Smooth muscle cell (in vitro differentiated cells): ENCODE results near the gene ENPP3. TPM values are rescaled to one million over a fixed set of nuclear protein-coding genes. Genes with fewer than 3 reads are reported as not detected.

Source experiments
- DNase-seq: peaks from one replicate; lab custom pipeline; 2025; ENCODE audit not compliant: unreplicated experiment; lab: John Stamatoyannopoulos, UW
- H2AFZ ChIP-seq: fragments of 200-600 bp; sonication (generic); 2 replicates; pipeline ENCODE4 v1.6.0; 2016; ENCODE audit warnings: antibody characterized with exemption, low read depth, mild to moderate bottlenecking
- H3F3A ChIP-seq: fragments of 200-600 bp; sonication (generic); 2 replicates; pipeline ENCODE4 v1.6.0; 2017; ENCODE audit warnings: antibody characterized with exemption, low read depth
- H3K27ac ChIP-seq: fragments of 200-600 bp; sonication (generic); 2 replicates; pipeline ENCODE4 v1.5.1; 2016; ENCODE audit warnings: low read depth, mild to moderate bottlenecking
- H3K27me3 ChIP-seq: fragments of 200-600 bp; sonication (generic); 2 replicates; pipeline ENCODE4 v1.6.1; 2016; ENCODE audit warnings: low read depth, mild to moderate bottlenecking
- H3K36me3 ChIP-seq: fragments of 200-600 bp; sonication (generic); 2 replicates; pipeline ENCODE4 v1.5.1; 2016; ENCODE audit warnings: low read depth
- H3K4me1 ChIP-seq: fragments of 200-600 bp; sonication (generic); 2 replicates; pipeline ENCODE4 v1.5.1; 2016; ENCODE audit warnings: low read depth
- H3K4me2 ChIP-seq: fragments of 200-600 bp; sonication (generic); 2 replicates; pipeline ENCODE4 v1.6.0; 2016; ENCODE audit warnings: mild to moderate bottlenecking
- H3K4me3 ChIP-seq: fragments of 200-600 bp; sonication (generic); 2 replicates; pipeline ENCODE4 v1.5.1; 2016; ENCODE audit warnings: mild to moderate bottlenecking
- H3K79me2 ChIP-seq: fragments of 200-600 bp; sonication (generic); 2 replicates; pipeline ENCODE4 v1.6.0; 2016; ENCODE audit warnings: low read depth, mild to moderate bottlenecking
- H3K9ac ChIP-seq: fragments of 200-600 bp; sonication (generic); 2 replicates; pipeline ENCODE4 v1.6.0; 2016; ENCODE audit warnings: low read depth
- H3K9me3 ChIP-seq: fragments of 200-600 bp; sonication (generic); replicated peaks from 2 replicates; pipeline ENCODE4 v1.5.1; 2016; ENCODE audit warnings: low read depth
- H4K20me1 ChIP-seq: fragments of 200-600 bp; sonication (generic); 2 replicates; pipeline ENCODE4 v1.6.0; 2016; ENCODE audit warnings: low read depth
- WGBS: methylation state at CpG from one replicate; pipeline ENCODE4 v1.1.7; 2016; ENCODE audit warnings: low lambda C conversion rate; 5-methylcytosine and 5-hydroxymethylcytosine counted together
- polyA plus RNA-seq: library from polyadenylated mRNA; unstranded; fragments of >200 nt; fragmentation: Nextera tagmentation; extraction: Ambion mirVana; gene quantifications from 2 replicates; pipeline ENCODE4 v1.2.1, GENCODE V29; 2016
- total RNA-seq: library from RNA; depleted of rRNA; stranded (reverse); fragments of >200 nt; gene quantifications from 2 replicates; pipeline ENCODE4 v1.2.3, GENCODE V29; 2014
- TF ChIP-seq, protein P1 (sequence below): fragments of 200-600 bp; sonication (generic); IDR thresholded peaks from 2 replicates; pipeline ENCODE4 v1.5.1; 2017; ENCODE audit warnings: borderline replicate concordance, mild to moderate bottlenecking, antibody characterized with exemption; ENCODE audit not compliant: insufficient read depth, poor library complexity, severe bottlenecking

ENPP3 gene
- total and polyA plus RNA-seq, 2 experiments from 2014 or later = 0.16 to 0.18 TPM

DNA sequence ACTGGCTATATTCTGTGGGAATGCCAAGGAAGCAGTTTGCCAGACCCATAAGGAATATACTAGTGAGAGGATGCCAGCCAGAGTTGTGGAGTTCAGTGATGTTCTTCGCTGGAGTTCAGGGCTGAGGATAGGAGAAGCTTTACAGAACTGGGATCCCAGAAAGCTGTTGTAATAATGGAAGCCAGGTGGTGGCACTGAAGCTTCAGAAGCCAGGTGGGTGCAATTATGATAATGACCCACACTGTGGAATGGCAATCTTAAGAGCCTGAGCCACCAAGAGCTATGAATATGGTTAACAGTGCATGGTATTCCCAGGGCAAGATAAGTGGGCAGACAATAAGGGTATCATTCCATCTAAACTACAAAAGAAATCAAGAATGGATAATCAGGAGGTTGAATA, 145.7 kb downstream of the ENPP3 start:
- H3K9me3 ChIP-seq = no peaks in the 10 kb centered on the region
- no peaks in the 10 kb centered on the region for H3K27me3 ChIP-seq
- peaks cover 3% of the 10 kb centered on the region for H3K4me1 ChIP-seq
- no peak for DNase-seq
- H3K4me3 ChIP-seq = no peak overlapping the region
- peaks cover 8% of the 10 kb centered on the region for H3F3A ChIP-seq
- no peak overlapping the region for H2AFZ ChIP-seq
- H3K79me2 ChIP-seq = no peaks in the 10 kb centered on the region
- TF ChIP-seq, protein P1, sequence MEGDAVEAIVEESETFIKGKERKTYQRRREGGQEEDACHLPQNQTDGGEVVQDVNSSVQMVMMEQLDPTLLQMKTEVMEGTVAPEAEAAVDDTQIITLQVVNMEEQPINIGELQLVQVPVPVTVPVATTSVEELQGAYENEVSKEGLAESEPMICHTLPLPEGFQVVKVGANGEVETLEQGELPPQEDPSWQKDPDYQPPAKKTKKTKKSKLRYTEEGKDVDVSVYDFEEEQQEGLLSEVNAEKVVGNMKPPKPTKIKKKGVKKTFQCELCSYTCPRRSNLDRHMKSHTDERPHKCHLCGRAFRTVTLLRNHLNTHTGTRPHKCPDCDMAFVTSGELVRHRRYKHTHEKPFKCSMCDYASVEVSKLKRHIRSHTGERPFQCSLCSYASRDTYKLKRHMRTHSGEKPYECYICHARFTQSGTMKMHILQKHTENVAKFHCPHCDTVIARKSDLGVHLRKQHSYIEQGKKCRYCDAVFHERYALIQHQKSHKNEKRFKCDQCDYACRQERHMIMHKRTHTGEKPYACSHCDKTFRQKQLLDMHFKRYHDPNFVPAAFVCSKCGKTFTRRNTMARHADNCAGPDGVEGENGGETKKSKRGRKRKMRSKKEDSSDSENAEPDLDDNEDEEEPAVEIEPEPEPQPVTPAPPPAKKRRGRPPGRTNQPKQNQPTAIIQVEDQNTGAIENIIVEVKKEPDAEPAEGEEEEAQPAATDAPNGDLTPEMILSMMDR = no peak
- no peak overlapping the region for H3K4me2 ChIP-seq
- H3K36me3 ChIP-seq = no peaks in the 10 kb centered on the region
- no peaks in the 10 kb centered on the region for H4K20me1 ChIP-seq
- WGBS = 84% methylated on average over 1 of the region's 1 CpG
- no peak overlapping the region for H3K27ac ChIP-seq
- H3K9ac ChIP-seq = no peak overlapping the region

DNA sequence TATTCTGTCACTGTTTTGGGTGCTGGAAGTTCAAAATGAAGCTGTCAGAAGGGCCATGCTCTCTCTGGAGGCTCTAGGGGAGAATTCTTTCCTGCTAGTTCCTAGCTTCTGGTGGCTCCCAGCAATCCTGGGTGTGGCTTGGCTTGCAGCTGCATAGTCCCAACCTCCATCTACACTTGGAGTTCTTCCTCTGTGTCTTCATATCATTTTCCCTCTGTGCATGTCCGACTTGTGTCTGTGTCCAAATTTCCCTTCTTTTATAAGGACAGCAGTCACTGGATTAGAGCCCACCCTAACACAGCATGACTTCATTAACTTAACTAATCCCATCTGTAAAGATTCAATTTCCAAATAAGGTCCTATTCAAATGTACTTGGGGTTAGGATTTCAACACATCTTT, 147.5 kb downstream of the ENPP3 start:
- TF ChIP-seq, protein P1 = no peak
- no peak overlapping the region for H3K4me3 ChIP-seq
- H4K20me1 ChIP-seq = no peaks in the 10 kb centered on the region
- no peak overlapping the region for H2AFZ ChIP-seq
- no peak for DNase-seq
- peaks cover 14% of the 10 kb centered on the region for H3K4me1 ChIP-seq
- 60% methylated on average over 1 of the region's 1 CpG for WGBS
- H3K4me2 ChIP-seq = no peak overlapping the region
- peaks cover 8% of the 10 kb centered on the region for H3F3A ChIP-seq
- no peaks in the 10 kb centered on the region for H3K36me3 ChIP-seq
- no peaks in the 10 kb centered on the region for H3K27me3 ChIP-seq
- no peak overlapping the region for H3K27ac ChIP-seq
- no peak overlapping the region for H3K9ac ChIP-seq
- H3K9me3 ChIP-seq = no peaks in the 10 kb centered on the region
- no peaks in the 10 kb centered on the region for H3K79me2 ChIP-seq

DNA sequence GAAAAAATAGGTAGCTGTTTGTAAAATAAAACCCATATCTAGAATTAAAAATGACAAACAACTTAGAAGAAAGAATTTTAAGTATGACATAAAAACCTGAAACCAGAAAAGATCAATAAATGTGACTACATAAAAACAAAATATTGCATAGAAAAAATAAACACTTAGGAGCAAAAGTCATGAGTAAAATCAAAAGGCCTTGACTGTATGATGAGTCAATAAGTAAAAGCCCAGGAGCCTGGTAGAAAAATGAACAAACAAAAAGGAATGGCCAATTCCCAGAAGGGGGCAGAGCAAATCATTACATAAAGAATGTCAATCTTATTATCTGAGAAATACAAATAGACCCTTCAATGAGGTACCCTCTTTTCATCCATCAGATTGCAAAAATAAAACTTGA, 150.0 kb downstream of the ENPP3 start:
- Histone ChIP-seq H3K36me3 (no peaks in the 10 kb centered on the region), H3K4me2 (peak overlapping the region; percentile 72), H3K27ac (peak overlapping the region; percentile 91), H3K27me3 (no peaks in the 10 kb centered on the region), H3K4me1 (peaks cover 24% of the 10 kb centered on the region), H3K9me3 (no peaks in the 10 kb centered on the region), H3F3A (peaks cover 18% of the 10 kb centered on the region), H3K4me3 (no peak overlapping the region), H3K79me2 (no peaks in the 10 kb centered on the region), H3K9ac (no peak overlapping the region), H2AFZ (no peak overlapping the region), H4K20me1 (no peaks in the 10 kb centered on the region)
- no peak for DNase-seq
- TF ChIP-seq, protein P1 = no peak

DNA sequence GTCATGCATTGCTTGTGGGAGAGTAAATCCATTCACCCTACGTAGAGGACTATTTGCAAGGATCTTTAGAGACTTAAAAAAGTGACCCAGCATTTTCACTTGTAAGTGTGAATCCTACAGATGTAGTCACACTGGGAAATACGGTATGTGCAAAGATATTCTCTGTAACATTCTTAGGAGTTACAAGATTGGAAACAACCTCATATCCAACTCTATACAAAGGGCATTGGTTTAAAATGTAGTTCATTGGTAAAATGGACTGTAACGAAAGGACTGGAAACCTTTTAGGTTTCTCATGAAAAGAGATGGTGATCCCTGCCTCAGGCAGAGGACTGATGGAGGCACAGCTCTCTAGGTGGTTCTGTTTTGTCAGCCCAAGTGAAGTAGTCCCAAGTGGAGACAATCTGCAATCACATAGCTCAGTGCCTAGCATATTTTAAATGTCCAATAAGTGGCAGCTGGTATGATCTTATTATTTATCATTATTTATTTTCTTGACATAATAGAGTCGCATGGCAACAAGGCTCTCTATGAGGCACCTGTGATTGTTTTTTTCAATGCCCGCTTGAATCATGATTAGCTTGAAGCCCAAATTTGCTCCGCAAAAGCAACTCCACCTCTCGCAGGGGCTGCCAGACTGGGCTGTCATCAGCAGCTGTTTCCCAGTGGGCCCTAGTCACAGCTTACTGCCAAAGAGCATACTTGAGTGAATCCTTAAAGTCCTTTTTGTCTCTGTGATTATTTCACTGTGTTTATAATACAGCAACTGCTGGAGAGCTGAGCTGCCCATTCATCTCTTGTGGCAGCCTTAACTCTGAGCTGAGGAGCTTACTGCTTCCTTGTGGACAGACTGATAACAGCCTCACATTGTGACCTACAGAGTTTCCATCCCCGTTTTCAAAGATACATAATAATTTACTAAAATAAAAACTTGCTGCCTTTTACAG, 150.9 kb downstream of the ENPP3 start:
- DNase-seq = no peak
- Histone ChIP-seq H3K4me1 (peaks cover 24% of the 10 kb centered on the region), H2AFZ (no peak overlapping the region), H3K27ac (peak overlapping the region; percentile 91), H3K9ac (peak overlapping the region; percentile 65), H3K4me3 (no peak overlapping the region), H3K27me3 (no peaks in the 10 kb centered on the region), H3K9me3 (no peaks in the 10 kb centered on the region), H4K20me1 (no peaks in the 10 kb centered on the region), H3K4me2 (peak overlapping the region; percentile 72), H3F3A (peaks cover 18% of the 10 kb centered on the region), H3K36me3 (no peaks in the 10 kb centered on the region), H3K79me2 (no peaks in the 10 kb centered on the region)
- 30% methylated on average over 8 of the region's 8 CpGs for WGBS
- TF ChIP-seq, protein P1 = peak; percentile 18
